Astrocyte (in vitro differentiated cells and primary cell): ENCODE measurements around the gene IGFBP1.

Source experiments
- EZH2 ChIP-seq: IDR thresholded peaks from 2 replicates; pipeline ENCODE4 v1.6.1; 2012; ENCODE audit warnings: mild to moderate bottlenecking, low read length, inconsistent platforms; ENCODE audit not compliant: insufficient read depth
- TF ChIP-seq, protein P1 (sequence below): IDR thresholded peaks from 2 replicates; pipeline ENCODE4 v1.5.1; 2011; ENCODE audit warnings: low read depth, mild to moderate bottlenecking, inconsistent platforms, low read length, moderate library complexity; ENCODE audit not compliant: insufficient read depth

DNA sequence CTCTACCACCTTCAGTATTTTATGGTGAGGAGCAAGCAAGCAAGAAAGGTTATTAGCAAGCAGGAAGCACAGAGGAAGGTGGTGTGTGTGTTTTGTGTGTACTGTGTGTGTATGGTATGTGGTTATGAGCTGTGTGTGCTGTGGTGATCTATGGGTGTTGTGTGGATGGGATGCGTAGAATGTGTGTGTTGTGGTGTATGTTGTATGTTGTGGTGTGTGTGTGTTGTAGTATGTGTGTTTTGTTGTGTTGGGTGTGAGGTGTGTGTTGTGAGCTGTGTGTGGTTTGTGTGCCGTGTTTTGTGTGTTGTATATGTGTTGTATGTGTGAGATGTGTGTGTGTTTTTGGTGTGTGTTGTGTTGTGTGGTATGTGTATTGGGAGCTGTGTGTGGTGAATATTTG, 49.6 kb downstream of the IGFBP1 start:
- TF ChIP-seq, protein P1, sequence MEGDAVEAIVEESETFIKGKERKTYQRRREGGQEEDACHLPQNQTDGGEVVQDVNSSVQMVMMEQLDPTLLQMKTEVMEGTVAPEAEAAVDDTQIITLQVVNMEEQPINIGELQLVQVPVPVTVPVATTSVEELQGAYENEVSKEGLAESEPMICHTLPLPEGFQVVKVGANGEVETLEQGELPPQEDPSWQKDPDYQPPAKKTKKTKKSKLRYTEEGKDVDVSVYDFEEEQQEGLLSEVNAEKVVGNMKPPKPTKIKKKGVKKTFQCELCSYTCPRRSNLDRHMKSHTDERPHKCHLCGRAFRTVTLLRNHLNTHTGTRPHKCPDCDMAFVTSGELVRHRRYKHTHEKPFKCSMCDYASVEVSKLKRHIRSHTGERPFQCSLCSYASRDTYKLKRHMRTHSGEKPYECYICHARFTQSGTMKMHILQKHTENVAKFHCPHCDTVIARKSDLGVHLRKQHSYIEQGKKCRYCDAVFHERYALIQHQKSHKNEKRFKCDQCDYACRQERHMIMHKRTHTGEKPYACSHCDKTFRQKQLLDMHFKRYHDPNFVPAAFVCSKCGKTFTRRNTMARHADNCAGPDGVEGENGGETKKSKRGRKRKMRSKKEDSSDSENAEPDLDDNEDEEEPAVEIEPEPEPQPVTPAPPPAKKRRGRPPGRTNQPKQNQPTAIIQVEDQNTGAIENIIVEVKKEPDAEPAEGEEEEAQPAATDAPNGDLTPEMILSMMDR = no peak
- TF ChIP-seq EZH2 = no peak
